Fibroblast of upper back skin (primary cell): ENCODE results near the gene TRIOBP.
"Not testable (repeated sequence)": the region's sequence is repeated elsewhere in the genome, so short reads cannot be mapped to it uniquely, and the experiment has no call there.

Experiments used
- DNase-seq: peaks from one replicate; pipeline ENCODE4 v3.0.0-alpha.2; 2013

The TRIOBP gene, protein sequence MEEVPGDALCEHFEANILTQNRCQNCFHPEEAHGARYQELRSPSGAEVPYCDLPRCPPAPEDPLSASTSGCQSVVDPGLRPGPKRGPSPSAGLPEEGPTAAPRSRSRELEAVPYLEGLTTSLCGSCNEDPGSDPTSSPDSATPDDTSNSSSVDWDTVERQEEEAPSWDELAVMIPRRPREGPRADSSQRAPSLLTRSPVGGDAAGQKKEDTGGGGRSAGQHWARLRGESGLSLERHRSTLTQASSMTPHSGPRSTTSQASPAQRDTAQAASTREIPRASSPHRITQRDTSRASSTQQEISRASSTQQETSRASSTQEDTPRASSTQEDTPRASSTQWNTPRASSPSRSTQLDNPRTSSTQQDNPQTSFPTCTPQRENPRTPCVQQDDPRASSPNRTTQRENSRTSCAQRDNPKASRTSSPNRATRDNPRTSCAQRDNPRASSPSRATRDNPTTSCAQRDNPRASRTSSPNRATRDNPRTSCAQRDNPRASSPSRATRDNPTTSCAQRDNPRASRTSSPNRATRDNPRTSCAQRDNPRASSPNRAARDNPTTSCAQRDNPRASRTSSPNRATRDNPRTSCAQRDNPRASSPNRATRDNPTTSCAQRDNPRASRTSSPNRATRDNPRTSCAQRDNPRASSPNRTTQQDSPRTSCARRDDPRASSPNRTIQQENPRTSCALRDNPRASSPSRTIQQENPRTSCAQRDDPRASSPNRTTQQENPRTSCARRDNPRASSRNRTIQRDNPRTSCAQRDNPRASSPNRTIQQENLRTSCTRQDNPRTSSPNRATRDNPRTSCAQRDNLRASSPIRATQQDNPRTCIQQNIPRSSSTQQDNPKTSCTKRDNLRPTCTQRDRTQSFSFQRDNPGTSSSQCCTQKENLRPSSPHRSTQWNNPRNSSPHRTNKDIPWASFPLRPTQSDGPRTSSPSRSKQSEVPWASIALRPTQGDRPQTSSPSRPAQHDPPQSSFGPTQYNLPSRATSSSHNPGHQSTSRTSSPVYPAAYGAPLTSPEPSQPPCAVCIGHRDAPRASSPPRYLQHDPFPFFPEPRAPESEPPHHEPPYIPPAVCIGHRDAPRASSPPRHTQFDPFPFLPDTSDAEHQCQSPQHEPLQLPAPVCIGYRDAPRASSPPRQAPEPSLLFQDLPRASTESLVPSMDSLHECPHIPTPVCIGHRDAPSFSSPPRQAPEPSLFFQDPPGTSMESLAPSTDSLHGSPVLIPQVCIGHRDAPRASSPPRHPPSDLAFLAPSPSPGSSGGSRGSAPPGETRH (N-terminal part only)

DNA sequence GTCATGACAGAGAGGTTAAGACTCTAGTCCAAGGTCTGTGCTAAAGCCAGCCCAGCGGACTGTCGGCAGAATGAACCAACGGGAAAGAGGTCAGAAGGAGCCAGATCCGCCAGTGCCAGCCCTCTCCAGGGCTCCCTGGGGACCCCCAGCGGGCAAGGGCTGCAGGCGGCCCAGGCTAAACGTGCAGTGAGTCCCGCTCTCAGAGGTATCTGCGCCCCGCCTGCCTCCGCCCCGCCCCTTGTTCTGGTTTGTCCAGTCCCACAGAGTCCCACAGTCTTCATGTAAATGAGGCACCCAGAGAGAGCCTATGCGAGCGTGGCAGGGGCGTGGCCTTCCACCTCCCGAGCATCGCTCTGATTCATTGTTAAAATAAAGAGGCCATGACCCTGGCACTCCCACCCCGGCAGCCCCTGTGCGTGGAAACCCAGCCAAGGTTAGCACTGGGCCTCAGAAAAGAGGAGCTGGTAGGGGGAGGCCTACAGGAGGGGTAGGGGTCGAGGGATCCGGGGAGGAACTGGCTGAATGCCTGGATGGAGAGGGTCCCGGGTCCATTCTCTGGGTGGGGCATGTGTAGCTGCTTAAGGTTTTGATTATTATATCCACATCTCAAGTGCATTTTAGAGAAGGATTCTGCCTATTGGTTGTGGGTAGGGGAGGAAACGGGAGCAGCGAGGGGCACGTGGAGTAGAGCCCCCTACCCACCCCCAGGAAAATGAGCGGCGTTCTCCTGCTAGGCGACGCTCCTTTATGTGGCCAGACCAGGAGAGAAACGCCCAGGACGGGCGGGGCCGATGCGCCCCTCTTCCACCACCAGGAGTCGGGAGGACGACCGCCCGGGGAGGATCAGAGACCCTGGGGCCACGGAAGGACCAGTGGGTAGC, at the start of gene TRIOBP:
Gene TRIOBP, plus strand, starts transcription at position 392 of the 881 bp plus-strand sequence. CDS start 4,318 bp downstream, outside the sequence.
- peak; percentile 96 for DNase-seq

DNA sequence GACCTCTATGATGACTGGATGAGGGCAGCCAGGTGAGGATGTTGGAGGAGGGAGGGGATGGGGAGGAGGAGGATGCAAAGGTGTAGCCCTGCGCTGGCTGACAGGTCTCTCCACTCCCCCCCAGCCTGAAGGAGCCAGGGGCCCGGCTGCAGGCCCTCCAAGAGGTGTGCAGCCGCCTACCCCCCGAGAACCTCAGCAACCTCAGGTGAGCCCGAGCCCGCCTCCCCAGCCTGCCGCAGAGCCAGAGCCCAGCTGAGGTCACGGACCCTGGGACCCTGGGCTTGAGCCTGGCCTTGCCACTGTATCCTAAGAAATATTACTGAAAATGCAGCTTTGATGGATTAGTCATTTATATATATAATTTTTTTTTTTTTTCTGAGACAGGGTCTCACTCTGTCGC, 49.5 kb upstream of the TRIOBP start:
- DNase-seq = no peak

DNA sequence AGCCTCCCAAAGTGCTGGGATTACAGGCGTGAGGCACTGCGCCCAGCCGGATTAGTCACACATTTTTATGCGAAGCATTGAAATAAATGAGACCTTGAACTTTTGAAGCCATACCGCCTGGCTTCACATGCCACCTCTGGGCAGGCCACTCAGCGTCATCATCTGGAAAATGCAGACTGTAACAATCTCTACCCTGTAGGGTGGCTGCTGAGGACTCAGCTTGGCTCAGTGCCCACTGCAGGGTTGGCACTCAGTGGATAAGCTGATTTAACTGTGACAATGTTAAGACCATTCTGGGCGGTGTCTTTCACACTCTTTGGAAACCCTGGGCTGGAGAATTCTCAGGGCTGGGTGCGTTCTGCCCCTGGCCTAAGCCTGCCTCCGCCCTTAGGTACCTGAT, 48.9 kb upstream of the TRIOBP start:
- no peak for DNase-seq

DNA sequence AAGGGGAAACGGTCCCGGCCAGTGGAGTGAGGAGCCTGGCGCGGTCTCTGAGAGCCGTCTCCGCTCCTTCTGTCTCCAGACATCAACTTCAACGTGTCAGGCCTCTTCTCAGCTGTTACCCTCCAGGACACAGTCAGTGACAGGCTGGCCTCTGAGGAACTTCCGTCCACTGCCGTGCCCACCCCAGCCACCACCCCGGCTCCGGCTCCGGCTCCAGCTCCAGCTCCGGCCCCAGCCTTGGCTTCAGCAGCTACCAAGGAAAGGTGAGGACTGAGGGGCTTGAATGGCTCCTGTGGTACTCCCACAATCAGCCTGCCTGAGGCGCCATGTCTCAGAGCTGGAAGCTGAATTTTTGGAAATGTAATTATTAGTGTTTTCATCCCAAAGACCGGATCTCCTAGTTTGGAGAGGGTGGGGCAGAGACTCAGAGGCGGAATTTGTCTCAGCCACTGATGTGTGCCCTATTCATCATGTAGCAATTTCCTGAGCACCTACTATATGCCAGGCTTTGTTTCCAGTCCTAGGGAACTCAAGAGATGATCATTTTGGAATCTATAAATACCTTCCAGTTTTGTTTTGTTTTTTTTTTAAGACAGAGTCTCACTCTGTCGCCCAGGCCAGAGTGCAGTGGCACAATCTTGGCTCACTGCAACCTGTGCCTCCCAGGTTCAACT, 46.2 kb upstream of the TRIOBP start:
- no peak for DNase-seq

DNA sequence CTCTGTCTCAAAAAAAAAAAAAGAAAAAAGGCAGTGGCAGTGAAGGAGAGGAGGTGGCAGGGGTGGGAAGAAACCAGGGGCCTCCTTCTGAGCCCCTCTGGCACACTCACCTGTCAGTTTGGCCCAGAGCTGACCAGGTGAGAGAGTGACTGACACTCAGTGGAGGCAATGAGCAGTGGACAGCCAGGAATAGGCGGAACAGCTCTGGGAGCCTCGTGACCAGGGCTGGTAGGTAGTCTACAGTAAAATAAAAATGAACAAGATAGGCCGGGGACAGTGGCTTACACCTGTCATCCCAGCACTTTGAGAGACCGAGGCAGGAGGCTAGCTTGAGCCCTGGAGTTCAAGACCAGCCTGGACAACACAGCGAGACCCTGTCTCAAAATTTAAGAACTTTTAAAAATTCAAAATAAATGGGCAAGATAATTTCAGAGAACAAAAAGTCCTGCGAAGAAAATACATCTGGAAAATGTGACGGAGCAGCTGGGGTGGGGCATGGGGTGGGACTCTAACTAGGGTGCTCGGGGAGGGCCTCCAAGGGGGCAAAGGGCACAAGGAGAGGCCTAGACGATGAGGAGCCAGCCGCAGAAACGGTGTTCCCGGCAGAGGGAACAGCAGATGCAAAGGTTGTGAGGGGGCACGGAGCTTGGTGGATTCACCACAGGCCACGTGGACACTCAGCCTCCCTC, 42.1 kb upstream of the TRIOBP start:
- no peak for DNase-seq

DNA sequence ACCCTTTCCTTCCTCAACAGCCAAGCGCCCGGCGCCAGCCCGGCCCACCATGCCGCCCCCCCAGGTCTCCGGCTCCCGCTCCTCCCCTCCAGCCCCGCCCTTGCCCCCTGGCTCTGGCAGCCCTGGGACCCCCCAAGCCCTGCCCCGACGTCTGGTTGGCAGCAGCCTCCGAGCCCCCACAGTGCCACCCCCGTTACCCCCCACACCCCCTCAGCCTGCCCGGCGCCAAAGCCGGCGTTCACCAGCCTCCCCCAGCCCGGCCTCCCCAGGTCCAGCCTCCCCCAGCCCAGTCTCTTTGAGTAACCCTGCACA, 41.6 kb upstream of the TRIOBP start:
- DNase-seq = no peak

DNA sequence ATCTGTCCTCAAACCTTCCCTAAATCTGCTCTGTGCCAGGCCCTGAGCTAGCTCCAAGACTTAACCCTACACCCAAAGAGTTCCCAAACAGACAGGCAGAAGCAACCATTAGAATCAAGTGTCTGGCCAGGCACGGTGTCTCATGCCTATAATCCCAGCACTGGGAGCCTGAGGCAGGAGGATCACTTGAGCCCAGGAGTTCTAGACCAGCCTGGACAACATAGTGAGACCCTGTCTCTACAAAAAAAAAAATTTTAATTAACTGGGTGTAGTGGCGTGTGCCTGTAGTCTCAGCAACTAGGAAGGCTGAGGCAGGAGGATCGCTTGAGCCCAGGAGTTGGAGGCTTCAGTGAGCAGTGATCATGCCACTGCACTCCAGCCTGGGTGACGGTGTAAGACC, 40.3 kb upstream of the TRIOBP start:
- not testable (repeated sequence) for DNase-seq

DNA sequence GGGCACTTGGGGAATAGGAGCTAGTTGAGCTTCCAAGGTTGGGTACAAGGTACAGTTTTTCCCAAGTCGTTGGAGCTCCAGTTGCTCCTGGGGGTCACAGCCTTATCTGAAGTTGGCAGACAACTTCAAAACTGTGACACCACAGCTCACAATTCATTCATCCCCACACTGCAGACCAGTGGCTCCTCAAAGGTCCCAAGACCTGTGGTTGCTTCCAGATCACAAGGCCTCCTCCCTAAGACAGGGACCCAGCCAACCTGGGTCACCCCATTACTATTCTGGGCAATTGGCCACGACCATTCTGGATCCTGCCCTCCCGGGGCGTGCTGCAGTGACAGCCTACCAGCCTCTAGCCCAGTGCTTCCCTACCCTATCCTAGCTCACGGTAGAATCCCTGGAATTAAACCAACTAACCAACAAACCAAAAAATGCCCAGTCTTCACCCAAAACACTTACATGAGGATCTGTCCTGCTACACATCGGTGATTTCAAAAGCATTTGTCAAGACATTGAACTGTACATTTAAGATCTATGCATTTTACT, 39.2 kb upstream of the TRIOBP start:
- no peak for DNase-seq

DNA sequence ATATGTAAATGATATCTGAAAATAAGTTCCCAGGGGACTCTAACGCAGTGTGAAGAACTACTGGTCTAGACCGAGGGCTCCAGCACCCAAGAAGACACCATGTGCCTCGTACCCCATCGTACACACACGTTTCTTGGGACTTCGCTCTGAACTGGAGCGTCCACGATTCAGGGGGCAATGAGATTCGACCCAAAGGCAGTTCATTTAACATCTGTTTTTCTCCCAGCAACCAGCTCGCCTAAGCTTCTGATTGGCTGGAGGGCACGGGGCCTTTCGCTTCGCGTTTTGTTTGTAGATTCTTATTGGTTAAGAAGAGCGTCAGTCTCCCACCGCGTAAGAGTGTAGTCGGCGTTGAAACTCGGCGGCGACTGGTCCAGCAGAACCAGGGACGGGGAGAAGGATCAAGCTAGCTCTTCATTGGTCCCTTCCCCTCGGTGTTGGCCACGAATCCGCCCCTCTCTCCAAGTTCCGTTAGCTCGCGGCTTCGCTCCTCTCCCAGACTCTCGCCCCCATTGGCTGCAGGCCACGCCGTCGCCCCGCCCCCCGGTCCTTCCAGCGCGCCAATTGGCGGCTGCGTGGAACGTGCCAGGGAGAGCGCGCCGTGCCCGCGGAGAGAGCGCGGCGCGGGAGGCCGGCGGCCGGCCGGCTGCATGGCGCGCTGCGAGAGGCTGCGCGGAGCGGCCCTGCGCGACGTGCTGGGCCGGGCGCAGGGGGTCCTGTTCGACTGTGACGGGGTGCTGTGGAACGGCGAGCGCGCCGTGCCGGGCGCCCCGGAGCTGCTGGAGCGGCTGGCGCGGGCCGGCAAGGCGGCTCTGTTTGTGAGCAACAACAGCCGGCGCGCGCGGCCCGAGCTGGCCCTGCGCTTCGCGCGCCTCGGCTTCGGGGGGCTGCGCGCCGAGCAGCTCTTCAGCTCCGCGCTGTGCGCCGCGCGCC, 38.4 kb upstream of the TRIOBP start, which contains the start of gene PDXP:
Gene PDXP, plus strand, starts transcription at position 591 of the 933 bp plus-strand sequence. Its CDS starts 60 bp downstream, at position 651.
- peak; percentile 100 for DNase-seq

DNA sequence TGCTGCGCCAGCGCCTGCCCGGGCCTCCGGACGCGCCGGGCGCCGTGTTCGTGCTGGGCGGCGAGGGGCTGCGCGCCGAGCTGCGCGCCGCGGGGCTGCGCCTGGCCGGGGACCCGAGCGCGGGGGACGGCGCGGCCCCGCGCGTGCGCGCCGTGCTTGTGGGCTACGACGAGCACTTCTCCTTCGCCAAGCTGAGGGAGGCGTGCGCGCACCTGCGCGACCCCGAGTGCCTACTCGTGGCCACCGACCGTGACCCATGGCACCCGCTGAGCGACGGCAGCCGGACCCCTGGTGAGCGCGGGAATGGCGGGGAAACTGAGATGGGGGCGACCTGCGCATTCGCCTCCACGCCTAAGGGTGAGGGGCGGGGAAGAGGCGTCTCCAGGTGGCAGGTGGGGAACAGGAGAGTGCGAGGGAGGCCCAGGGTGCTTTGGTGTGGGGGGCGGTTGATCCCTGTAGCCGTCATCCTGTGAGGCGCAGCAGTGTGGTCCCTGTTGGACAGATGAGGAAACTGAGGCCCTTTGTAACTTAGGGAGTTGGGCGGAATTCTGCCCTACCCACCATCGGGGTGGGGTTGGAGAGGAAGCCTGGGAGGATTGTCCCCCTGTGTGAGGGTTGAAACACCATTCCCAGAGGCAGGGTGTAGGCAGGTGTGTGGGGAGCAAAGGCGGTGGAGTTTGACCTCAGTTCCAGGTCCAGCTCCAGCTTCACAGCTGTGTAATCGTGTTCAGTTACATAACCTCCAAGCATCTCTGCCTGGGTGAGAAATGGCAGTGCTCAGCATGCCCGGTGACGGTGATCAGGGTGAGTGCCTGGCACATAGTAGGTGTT, 37.6 kb upstream of the TRIOBP start:
- DNase-seq = no peak

DNA sequence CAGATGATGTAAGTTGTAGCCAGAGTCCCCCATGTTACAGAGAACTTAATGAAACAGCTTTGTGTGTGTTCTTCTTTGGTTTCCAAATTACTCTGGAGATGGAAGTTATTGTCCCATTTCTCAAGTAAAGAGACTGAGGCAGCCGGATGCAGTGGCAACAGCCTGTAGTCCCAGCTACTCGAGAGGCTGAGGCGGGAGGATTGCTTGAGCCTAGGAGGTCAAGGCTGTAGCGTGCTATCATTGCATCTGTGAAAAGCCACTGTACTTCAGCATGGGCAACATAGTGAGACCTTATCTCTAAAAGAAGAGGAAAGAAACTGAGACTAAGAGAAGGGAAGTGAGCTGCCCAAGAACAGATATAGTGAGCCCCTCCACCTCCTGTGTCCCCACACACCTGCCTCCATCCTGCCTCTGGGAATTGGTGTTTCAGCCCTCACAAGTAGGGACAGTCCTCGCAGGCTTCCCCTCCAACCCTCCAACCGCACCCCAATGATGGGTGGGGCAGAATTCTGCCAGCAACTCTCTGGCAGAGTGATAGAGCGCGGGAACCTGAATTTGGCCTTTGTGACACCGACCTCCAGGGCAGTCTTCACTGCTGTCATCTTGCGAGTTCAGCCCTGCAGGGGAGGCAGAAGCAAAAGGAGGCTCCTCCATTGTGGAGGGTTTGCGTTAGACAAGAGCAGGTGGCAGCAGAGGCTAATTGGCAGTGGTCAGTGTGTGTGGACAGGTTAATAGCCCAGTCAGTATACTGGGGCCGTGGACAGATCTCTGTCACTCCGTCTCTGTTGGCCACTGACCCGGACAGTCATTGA, 36.7 kb upstream of the TRIOBP start:
- DNase-seq = no peak

DNA sequence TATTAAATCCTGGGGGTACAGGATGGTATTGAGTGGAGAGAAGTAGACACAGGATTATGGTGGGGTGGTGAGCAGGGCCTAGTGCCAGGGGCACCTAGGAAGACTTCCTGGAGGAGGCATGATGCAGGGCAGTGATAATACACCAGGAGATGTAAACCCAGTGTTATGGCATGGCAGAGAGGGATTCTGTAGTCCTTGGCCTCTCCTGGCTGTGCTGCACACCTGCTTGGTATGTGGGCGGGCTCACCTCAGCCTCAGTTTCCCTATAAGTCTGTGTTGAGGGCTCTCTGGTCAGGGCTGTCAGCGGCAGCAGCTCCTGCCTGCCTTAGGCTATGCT, 36.2 kb upstream of the TRIOBP start:
- no peak for DNase-seq

DNA sequence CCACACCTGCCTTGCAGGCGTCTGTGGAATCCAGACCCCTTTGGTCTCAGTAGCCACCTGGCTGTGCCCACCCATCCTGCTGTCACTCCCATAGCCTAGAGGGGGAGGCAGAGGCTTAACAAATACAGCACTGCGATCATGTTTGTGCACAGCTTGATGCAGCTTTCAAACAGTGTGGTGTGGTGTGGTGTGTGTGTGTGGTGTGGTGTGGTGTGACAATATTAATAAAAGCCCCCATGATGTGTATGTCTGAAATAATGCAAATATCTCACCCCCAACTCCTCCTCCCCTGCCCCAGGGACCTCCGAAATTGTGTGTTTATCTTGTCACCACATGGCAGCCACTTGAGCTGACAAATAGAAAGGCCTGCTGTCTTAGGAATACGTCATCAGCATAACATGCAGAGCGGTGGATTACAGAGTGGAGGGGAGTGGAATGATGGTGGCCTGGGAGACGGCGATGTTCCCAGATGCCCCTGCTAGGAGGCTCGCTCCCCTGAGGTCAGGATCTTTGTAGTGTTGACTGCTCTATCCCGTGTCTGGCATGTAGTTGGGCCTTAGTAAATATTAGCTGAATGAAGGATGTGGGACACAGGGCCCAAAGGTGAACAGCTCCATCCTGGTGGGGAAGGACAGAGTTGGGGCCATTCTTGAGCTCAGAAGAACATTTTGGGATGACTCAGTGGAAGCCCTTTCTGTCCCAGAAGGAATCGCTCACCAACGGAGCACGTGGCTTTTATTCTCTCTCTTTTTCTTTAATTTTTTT, 35.5 kb upstream of the TRIOBP start:
- peak; percentile 76 for DNase-seq

DNA sequence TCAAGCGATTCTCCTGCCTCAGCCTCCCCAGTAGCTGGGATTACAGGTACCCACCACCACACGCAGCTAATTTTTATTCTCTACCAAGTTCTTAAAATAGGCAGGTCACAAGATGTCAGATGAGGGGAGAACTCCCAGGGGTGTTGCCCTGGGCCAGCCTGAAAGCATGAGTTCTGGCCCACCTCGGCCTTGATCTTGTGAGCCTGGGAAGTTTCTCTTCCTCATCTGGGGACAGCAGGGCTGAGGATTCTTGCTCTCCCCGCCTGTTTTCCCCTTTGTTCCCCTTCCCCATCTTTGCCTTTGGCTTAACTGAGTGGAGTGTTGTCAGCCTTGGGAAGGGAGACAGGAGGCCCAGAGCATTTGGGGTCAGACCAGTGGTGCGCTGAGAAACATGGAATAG, 34.8 kb upstream of the TRIOBP start:
- DNase-seq = no peak

DNA sequence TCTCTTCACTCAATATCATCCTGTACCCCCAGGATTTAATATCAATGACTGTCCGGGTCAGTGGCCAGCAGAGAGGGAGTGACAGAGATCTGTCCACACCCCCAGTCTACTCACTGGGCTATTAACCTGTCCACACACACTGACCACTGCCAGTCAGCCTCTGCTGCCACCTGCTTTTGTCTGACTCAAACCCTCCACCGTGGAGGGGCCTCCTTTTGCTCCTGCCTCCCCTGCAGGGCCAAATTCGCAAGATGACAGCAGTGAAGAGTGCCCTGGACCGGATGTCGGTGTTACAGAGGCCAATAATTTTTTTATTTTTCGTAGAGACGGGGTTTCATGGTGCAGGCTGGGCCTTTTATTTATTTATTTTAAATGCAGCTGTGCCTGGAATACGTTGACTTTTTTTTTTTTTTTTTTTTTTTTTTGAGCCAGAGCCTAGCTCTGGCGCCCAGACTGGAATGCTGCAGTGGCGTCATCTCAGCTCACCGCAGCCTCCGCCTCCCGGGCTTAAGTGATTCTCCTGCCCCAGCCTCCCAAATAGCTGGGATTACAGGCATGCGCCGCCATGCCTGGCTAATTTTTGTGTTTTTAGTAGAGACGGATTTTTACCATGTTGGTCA, 33.2 kb upstream of the TRIOBP start:
- peak; percentile 18 for DNase-seq
